WTC11 (cell line): ENCODE results near the gene OSBPL9.

Experiments
- JUN ChIP-seq: sonication (generic); formaldehyde crosslinking; IDR thresholded peaks from 2 replicates; pipeline ENCODE4 v1.8.0; 2023; ENCODE audit warnings: mild to moderate bottlenecking, missing genetic modification reagents
- TF ChIP-seq, protein P1 (sequence below): sonication (generic); formaldehyde crosslinking; IDR thresholded peaks from 2 replicates; pipeline ENCODE4 v1.8.0; 2023; ENCODE audit warnings: missing genetic modification reagents, mild to moderate bottlenecking, borderline replicate concordance

DNA sequence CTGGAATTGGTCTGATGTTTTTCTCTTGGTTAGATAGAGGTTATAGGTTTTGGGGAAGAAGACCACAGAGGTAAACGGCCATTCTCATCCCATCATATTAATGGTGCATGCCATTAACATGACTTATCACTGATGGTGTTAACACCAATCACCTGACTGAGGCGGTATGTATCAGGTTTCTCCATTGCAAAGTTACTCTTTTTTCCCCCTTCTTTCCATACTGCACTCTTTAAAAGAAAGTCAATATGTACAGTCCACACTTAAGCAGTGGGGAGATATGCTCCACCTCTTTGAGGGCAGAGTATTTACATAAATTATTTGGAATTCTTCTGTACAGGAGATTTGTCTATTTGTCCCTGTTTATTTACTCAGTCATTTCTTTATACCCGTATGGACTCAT, 35.7 kb upstream of the OSBPL9 start:
- TF ChIP-seq, protein P1, sequence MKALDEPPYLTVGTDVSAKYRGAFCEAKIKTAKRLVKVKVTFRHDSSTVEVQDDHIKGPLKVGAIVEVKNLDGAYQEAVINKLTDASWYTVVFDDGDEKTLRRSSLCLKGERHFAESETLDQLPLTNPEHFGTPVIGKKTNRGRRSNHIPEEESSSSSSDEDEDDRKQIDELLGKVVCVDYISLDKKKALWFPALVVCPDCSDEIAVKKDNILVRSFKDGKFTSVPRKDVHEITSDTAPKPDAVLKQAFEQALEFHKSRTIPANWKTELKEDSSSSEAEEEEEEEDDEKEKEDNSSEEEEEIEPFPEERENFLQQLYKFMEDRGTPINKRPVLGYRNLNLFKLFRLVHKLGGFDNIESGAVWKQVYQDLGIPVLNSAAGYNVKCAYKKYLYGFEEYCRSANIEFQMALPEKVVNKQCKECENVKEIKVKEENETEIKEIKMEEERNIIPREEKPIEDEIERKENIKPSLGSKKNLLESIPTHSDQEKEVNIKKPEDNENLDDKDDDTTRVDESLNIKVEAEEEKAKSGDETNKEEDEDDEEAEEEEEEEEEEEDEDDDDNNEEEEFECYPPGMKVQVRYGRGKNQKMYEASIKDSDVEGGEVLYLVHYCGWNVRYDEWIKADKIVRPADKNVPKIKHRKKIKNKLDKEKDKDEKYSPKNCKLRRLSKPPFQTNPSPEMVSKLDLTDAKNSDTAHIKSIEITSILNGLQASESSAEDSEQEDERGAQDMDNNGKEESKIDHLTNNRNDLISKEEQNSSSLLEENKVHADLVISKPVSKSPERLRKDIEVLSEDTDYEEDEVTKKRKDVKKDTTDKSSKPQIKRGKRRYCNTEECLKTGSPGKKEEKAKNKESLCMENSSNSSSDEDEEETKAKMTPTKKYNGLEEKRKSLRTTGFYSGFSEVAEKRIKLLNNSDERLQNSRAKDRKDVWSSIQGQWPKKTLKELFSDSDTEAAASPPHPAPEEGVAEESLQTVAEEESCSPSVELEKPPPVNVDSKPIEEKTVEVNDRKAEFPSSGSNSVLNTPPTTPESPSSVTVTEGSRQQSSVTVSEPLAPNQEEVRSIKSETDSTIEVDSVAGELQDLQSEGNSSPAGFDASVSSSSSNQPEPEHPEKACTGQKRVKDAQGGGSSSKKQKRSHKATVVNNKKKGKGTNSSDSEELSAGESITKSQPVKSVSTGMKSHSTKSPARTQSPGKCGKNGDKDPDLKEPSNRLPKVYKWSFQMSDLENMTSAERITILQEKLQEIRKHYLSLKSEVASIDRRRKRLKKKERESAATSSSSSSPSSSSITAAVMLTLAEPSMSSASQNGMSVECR (CRISPR knock-in tag), result no peak
- no peak for TF ChIP-seq JUN
